Superior temporal gyrus (tissue), 1 donor: ENCODE measurements around the gene MDGA2.
"Not testable (repeated sequence)": the region's sequence is repeated elsewhere in the genome, so short reads cannot be mapped to it uniquely, and the experiment has no call there.

Source experiments
- DNase-seq: peaks from one replicate; pipeline ENCODE4 v3.0.0-alpha.2; 2016; ENCODE audit errors: extremely low spot score

The MDGA2 gene

GRCh38 chr14:46951103-46951502 lies 724.3 kb downstream of the MDGA2 start:
- no peak for DNase-seq

DNA sequence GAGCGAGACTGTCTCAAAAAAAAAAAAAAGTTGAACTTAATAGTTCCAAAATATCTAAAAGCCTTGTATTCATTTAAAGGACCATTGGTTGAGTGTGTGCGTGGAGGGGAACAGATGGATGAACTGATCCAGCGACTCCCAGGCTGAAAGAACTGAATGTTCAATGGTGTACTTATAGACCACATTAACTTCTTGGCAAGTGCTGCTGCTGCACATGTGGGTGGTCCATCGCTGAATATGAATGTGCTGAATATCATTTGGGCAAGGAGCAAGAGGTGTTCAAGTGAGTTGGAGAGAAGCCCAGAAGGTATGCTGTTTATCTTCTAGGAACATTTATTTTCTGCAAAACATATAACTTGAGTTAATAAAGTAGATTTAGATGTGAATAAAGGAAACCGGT lies 734.8 kb downstream of the MDGA2 start:
- DNase-seq = peak; percentile 33

- no peak for DNase-seq
Measured at GRCh38 chr14:46920542-46920941, 754.9 kb downstream of the MDGA2 start.

DNA sequence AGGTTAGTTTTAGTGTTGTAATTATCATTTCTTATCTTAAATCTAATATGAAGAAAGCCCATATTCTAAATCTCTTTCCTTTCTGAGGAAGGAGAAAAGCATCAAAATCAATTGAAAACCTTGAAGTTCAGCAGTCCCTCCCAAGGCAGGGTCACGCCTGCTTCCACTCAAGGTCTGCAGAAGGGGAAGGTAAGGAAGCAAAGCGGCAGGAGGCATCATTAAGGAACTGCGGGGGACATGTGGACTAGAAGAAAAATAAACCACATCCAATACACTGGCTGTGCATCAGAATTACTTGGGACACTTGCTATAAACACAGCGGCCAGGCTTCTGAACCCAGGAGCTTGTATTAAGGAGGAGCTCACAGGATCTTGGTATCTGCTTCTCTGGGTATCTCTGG lies 759.9 kb downstream of the MDGA2 start:
- DNase-seq = not testable (repeated sequence)

DNA sequence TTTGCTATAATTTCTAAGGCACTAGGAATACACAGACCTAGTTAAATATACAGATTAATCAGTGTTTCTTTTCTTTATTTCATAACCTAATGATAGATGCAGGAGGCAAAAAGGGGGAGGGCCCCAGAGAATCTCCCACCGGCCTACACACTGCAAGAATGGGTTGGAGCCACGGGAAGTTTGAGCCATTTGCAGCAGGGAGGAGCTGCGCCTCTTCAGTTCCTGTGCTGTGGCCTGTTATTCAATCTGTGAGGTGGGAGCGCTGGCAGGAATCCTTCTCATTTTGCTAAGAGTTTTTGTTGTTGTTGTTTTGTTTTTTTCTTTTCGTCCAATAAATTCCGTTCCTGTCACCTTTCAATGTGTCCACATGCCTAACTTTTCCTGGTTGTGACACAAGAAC lies 772.6 kb downstream of the MDGA2 start:
- no peak for DNase-seq

GRCh38 chr14:46894476-46894875 lies 780.9 kb downstream of the MDGA2 start:
- DNase-seq = no peak

GRCh38 chr14:46887144-46887543 lies 788.3 kb downstream of the MDGA2 start:
- no peak for DNase-seq

- no peak for DNase-seq
Measured at GRCh38 chr14:46885566-46885965, 789.8 kb downstream of the MDGA2 start.

DNA sequence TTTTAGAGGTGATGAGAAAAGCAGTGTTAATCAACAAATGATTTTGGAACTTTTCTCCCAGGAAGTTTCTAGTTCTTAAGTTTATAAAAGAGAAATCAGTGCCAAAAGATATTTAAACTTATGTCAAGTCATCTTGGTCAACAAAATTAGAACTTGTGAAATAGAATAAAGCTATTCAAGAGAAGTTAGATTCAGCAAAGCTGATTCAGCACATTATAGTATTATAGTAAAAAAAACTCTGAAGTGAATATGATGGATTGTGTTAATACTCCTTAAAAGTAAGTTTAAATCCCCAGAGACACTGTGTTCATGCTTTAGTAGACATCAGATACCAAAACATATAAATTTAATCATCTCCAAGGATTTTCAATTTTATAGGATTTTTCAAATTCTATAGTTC lies 813.7 kb downstream of the MDGA2 start:
- DNase-seq = no peak

- DNase-seq = peak; percentile 63
Measured at GRCh38 chr14:46840944-46841720, 834.3 kb downstream of the MDGA2 start.

GRCh38 chr14:46820291-46820690 lies 855.1 kb downstream of the MDGA2 start:
- DNase-seq = no peak

DNA sequence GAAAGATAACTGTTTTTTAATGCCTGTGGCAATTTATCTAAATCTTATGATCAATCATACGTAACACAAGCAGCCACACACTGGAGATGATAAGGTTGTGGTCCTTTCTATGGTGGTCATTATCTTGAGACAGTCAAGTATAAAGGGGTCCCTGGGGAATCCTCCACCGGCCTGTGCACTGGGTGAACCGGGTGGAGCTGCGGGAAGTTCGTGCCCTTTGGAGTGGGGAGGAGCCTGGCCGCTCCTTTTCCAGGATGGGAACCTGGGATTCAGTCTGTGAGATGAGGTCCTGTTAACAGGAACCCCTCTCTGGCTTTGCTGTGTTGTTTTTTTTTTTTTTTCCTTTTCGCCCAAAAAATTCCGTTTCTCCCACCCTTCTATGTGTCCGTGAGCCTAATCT lies 856.3 kb downstream of the MDGA2 start:
- no peak for DNase-seq

- no peak for DNase-seq
Measured at GRCh38 chr14:46818147-46818546, 857.3 kb downstream of the MDGA2 start.

DNA sequence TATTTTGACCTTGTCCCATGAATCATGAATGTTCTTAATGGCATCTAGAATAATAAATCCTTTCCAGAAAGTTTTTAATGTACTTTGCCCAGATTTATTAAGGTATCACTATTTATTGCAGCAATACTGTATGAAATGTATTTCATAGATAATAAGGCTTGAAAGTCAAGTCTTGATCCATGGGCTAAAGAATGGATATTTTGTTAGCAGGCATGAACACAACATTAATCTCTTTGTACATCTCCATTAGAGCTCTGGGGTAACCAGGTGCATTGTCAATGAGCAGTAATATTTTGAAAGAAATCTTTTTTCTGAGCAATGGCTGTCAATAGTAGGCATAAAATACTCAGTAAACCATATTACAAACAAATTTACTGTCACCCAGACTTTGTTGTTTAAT lies 882.3 kb downstream of the MDGA2 start:
- no peak for DNase-seq
